Stimulated activated naive CD8-positive, alpha-beta T cell treated with anti-CD3 and anti-CD28 coated beads, Interleukin-15, Interleukin-2, amounts not matched to agents 100 ng/mL and 50 ng/mL, for 24 hours (primary cell): ENCODE data around the gene MED1.
"Not testable (repeated sequence)": the region's sequence is repeated elsewhere in the genome, so short reads cannot be mapped to it uniquely, and the experiment has no call there.

ENCODE experiments used
- H3K27ac Mint-ChIP-seq: one replicate; pipeline ENCODE4 v1.8.0; 2021; ENCODE audit warnings: mild to moderate bottlenecking, mixed read lengths
- H3K27me3 Mint-ChIP-seq: one replicate; pipeline ENCODE4 v1.8.0; 2021; ENCODE audit warnings: mixed read lengths
- H3K36me3 Mint-ChIP-seq: one replicate; pipeline ENCODE4 v1.8.0; 2021; ENCODE audit warnings: low read depth, mixed read lengths
- H3K4me1 Mint-ChIP-seq: one replicate; pipeline ENCODE4 v1.8.0; 2021; ENCODE audit warnings: low read depth, mixed read lengths
- H3K4me3 Mint-ChIP-seq: one replicate; pipeline ENCODE4 v1.8.0; 2021; ENCODE audit warnings: mild to moderate bottlenecking, mixed read lengths
- H3K9me3 Mint-ChIP-seq: one replicate; pipeline ENCODE4 v1.8.0; 2021; ENCODE audit warnings: mixed read lengths

Gene MED1, protein sequence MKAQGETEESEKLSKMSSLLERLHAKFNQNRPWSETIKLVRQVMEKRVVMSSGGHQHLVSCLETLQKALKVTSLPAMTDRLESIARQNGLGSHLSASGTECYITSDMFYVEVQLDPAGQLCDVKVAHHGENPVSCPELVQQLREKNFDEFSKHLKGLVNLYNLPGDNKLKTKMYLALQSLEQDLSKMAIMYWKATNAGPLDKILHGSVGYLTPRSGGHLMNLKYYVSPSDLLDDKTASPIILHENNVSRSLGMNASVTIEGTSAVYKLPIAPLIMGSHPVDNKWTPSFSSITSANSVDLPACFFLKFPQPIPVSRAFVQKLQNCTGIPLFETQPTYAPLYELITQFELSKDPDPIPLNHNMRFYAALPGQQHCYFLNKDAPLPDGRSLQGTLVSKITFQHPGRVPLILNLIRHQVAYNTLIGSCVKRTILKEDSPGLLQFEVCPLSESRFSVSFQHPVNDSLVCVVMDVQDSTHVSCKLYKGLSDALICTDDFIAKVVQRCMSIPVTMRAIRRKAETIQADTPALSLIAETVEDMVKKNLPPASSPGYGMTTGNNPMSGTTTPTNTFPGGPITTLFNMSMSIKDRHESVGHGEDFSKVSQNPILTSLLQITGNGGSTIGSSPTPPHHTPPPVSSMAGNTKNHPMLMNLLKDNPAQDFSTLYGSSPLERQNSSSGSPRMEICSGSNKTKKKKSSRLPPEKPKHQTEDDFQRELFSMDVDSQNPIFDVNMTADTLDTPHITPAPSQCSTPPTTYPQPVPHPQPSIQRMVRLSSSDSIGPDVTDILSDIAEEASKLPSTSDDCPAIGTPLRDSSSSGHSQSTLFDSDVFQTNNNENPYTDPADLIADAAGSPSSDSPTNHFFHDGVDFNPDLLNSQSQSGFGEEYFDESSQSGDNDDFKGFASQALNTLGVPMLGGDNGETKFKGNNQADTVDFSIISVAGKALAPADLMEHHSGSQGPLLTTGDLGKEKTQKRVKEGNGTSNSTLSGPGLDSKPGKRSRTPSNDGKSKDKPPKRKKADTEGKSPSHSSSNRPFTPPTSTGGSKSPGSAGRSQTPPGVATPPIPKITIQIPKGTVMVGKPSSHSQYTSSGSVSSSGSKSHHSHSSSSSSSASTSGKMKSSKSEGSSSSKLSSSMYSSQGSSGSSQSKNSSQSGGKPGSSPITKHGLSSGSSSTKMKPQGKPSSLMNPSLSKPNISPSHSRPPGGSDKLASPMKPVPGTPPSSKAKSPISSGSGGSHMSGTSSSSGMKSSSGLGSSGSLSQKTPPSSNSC (N-terminal part only)

GRCh38 chr17:39450847-39451581, at the start of gene MED1:
Gene MED1, minus strand, starts transcription at chr17:39451263. Its CDS starts 201 bp downstream, at chr17:39451062.
- Mint-ChIP-seq H3K4me1 (peaks cover 47% of the 10 kb centered on the region), H3K27ac (peak within 1 kb of the TSS; percentile 99), H3K27me3 (no peaks in the 10 kb centered on the region), H3K36me3 (peaks cover 24% of the 10 kb centered on the region), H3K9me3 (no peaks in the 10 kb centered on the region), H3K4me3 (peak within 1 kb of the TSS; percentile 98)

- H3K27ac Mint-ChIP-seq, H3K4me1 Mint-ChIP-seq, H3K27me3 Mint-ChIP-seq, H3K4me3 Mint-ChIP-seq, H3K9me3 Mint-ChIP-seq: not testable (repeated sequence)
- peaks cover 48% of the 10 kb centered on the region for H3K36me3 Mint-ChIP-seq
Measured at GRCh38 chr17:39496921-39497320, 45.9 kb upstream of the MED1 start.

DNA sequence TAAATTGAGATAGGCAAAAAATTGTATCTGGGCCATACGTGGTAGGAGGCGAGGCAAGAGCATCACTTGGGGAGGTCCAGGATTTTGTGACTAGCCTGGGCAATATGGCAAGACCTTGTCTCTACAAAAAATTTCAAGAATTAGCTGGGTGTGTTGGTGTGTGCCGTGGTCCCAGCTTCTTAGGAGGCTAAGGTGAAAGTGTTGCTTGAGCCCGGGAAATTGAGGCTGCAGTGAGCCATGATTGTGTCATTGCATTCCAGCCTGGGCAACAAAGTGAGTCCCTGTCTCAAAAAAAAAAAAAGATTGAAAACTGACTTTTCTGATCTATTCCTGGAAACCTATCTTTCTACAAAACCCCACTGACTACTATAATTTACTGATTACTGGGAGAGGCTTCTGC, 36.9 kb upstream of the MED1 start:
- Mint-ChIP-seq H3K27ac (peak overlapping the region; percentile 19), H3K27me3 (no peaks in the 10 kb centered on the region), H3K36me3 (peaks cover 25% of the 10 kb centered on the region), H3K4me1 (peaks cover 14% of the 10 kb centered on the region), H3K4me3 (no peak overlapping the region), H3K9me3 (no peaks in the 10 kb centered on the region)

GRCh38 chr17:39487490-39487889, 36.4 kb upstream of the MED1 start:
- Mint-ChIP-seq H3K36me3 (peaks cover 21% of the 10 kb centered on the region), H3K27ac (peak overlapping the region; percentile 19), H3K4me1 (peaks cover 14% of the 10 kb centered on the region)
- not testable (repeated sequence) for H3K9me3 Mint-ChIP-seq, H3K4me3 Mint-ChIP-seq, H3K27me3 Mint-ChIP-seq

DNA sequence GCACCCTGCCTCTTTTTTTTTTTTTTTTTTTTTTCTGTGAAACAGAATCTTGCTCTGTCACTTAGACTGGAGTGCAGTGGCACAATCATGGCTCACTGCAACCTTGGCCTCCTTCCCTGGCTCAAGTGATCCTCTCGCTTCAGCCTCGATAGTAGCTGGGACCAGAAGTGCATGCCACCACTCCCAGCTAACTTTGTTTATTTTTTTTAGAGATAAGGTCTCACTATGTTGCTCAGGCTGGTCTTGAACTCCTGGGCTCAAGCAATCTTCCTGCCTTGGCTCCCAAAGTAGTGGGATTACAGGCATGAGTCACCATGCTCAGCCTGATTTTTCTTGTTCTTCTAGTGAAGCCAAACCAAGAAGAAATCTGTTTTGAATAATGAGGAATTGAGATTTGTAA, 35.2 kb upstream of the MED1 start:
- Mint-ChIP-seq H3K36me3 (peaks cover 20% of the 10 kb centered on the region), H3K4me1 (peaks cover 14% of the 10 kb centered on the region), H3K27ac (no peak overlapping the region), H3K27me3 (no peaks in the 10 kb centered on the region), H3K9me3 (no peaks in the 10 kb centered on the region), H3K4me3 (no peak overlapping the region)

GRCh38 chr17:39485555-39485954, 34.5 kb upstream of the MED1 start:
- H3K27ac Mint-ChIP-seq: no peak overlapping the region
- H3K4me3 Mint-ChIP-seq: no peak overlapping the region
- H3K36me3 Mint-ChIP-seq: peaks cover 18% of the 10 kb centered on the region
- no peaks in the 10 kb centered on the region for H3K9me3 Mint-ChIP-seq
- H3K27me3 Mint-ChIP-seq: no peaks in the 10 kb centered on the region
- H3K4me1 Mint-ChIP-seq: peaks cover 14% of the 10 kb centered on the region

- Mint-ChIP-seq H3K27me3 (no peaks in the 10 kb centered on the region), H3K4me3 (no peak overlapping the region), H3K9me3 (no peaks in the 10 kb centered on the region), H3K4me1 (peaks cover 14% of the 10 kb centered on the region), H3K27ac (no peak overlapping the region), H3K36me3 (peaks cover 24% of the 10 kb centered on the region)
Measured at GRCh38 chr17:39484178-39484577, 33.1 kb upstream of the MED1 start.

- Mint-ChIP-seq H3K36me3 (peaks cover 25% of the 10 kb centered on the region), H3K4me3 (no peak overlapping the region), H3K27ac (no peak overlapping the region), H3K27me3 (no peaks in the 10 kb centered on the region), H3K9me3 (no peaks in the 10 kb centered on the region), H3K4me1 (peaks cover 14% of the 10 kb centered on the region)
Measured at GRCh38 chr17:39483506-39483905, 32.4 kb upstream of the MED1 start.

DNA sequence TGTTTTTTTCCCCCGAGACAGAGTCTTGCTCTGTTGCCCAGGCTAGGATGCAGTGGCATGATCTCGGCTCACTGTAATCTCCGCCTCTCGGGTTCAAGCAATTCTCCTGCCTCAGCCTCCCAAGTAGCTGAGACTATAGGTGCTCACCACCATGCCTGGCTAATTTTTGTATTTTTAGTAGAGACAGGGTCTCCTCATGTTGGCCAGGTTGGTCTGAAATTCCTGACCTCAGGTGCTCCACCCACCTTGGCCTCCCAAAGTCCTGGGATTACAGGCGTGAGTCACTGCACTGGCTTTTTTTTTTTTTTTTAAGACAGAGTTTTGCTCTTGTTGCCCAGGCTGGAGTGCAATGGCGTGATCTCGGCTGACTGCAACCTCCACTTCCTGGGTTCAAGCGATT, 28.6 kb upstream of the MED1 start:
- not testable (repeated sequence) for H3K27me3 Mint-ChIP-seq
- peaks cover 34% of the 10 kb centered on the region for H3K36me3 Mint-ChIP-seq

DNA sequence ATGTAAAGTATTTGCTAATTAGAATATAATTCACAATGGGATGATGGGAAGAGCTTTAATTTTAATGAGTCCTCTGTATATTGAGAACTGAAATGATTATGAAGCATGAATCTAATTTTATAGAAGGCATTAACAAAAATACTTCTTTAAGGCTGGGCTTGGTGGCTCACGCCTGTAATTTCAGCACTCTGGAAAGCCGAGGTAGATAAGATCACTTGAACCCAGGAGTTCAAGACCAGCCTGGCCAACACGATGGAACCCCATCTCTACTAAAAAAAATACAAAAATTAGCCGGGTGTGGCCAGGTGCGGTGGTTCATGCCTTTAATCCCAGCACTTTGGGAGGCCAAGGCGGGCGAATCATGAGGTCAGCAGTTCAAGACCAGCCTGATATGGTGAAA, 22.2 kb upstream of the MED1 start:
- Mint-ChIP-seq H3K9me3 (no peaks in the 10 kb centered on the region), H3K4me1 (peaks cover 4% of the 10 kb centered on the region), H3K4me3 (no peak overlapping the region), H3K27ac (no peak overlapping the region), H3K36me3 (peaks cover 40% of the 10 kb centered on the region), H3K27me3 (no peaks in the 10 kb centered on the region)

More for the DNA sequence above, 28.6 kb upstream of the MED1 start:
- H3K27ac Mint-ChIP-seq, H3K4me1 Mint-ChIP-seq, H3K4me3 Mint-ChIP-seq, H3K9me3 Mint-ChIP-seq: not testable (repeated sequence)

GRCh38 chr17:39468610-39469009, 17.5 kb upstream of the MED1 start:
- Mint-ChIP-seq H3K36me3 (peaks cover 41% of the 10 kb centered on the region), H3K4me1 (peaks cover 42% of the 10 kb centered on the region)
- not testable (repeated sequence) for H3K27me3 Mint-ChIP-seq, H3K27ac Mint-ChIP-seq, H3K9me3 Mint-ChIP-seq, H3K4me3 Mint-ChIP-seq

DNA sequence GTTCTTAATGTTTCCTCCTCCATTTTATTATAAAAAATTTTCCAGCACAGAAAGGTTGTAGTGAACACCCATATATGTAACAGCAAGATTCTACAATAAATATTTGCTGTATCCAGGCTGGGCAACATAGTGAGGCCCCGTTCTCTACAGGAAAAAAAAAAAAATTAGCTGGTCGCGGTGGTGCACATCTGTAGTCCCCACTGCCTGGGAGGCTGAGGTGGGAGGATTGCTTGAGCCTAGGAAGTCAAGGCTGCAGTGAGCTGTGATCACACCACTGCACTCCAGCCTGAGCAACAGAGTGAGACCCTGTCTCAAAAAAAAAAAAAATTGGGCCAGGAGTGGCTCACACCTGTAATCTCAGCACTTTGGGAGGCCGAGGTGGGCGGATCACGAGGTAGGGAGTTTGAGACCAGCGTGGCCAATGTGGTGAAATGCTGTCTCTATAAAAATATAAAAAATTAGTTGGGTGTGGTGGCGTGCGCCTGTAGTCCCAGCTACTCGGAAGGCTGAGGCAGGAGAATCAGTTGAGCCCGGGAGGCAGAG, 13.6 kb upstream of the MED1 start:
- Mint-ChIP-seq H3K4me1 (peaks cover 53% of the 10 kb centered on the region), H3K36me3 (peaks cover 40% of the 10 kb centered on the region), H3K27ac (peak overlapping the region; percentile 36), H3K4me3 (peak overlapping the region; percentile 96)
- not testable (repeated sequence) for H3K27me3 Mint-ChIP-seq, H3K9me3 Mint-ChIP-seq

- H3K4me1 Mint-ChIP-seq: peaks cover 50% of the 10 kb centered on the region
- H3K9me3 Mint-ChIP-seq: no peaks in the 10 kb centered on the region
- H3K36me3 Mint-ChIP-seq: peaks cover 36% of the 10 kb centered on the region
- peak overlapping the region; percentile 96 for H3K4me3 Mint-ChIP-seq
- peak overlapping the region; percentile 90 for H3K27ac Mint-ChIP-seq
- H3K27me3 Mint-ChIP-seq: no peaks in the 10 kb centered on the region
Measured at GRCh38 chr17:39462631-39463375, 11.7 kb upstream of the MED1 start.
